ENCODE data around the gene POLR3H. TPM values are rescaled to one million over a fixed set of nuclear protein-coding genes. Genes with fewer than 3 reads are reported as not detected.

The POLR3H gene
- total and polyA plus RNA-seq, 2 donors (not counting 1 experiment from before 2014, with no cell fraction given) = 12.4 to 32.1 TPM

DNA sequence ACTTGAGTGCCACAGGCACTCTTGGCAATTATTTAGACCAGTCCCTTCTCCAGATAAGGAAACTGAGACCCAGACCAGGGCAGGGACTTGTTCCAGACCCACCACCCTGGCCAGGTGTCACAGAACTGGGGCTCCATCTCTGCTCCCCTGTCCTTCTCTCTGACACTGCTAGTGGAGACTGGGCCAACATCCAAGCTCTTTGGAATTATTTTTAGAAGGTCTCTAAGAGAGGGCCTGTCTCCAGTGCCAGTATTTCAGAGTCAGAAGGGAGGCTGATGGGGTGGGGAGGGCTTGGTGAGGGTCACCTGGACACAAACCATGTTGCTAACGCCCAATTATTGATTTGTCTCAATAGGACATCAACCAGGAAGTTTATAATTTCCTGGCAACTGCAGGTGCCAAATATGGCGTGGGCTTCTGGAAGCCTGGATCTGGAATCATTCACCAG, 32.7 kb downstream of the POLR3H start:
- H3K9me3 ChIP-seq (ENCODE audit: control extremely low read depth in 1 of 3, control insufficient read depth in 2 of 3, insufficient read depth in 1 of 3, low read length in 2 of 3) = no peaks in the 10 kb centered on the region
- H3K27me3 ChIP-seq (replicated peaks in 1 of 4; ENCODE audit: control extremely low read depth in 1 of 4, control insufficient read depth in 3 of 4, insufficient read depth in 4 of 4, low read length in 3 of 4) = no peaks in the 10 kb centered on the region
- H4K20me1 ChIP-seq (ENCODE audit: control insufficient read depth, insufficient read depth, low read length, poor library complexity, severe bottlenecking) = peaks cover 29% of the 10 kb centered on the region
- H3K4me2 ChIP-seq (replicated peaks; ENCODE audit: low read depth, low read length, poor library complexity, severe bottlenecking) = no peak overlapping the region
- ChIA-PET POLR2A (no interaction called here), CTCF (interaction anchor here (0.7 to 1.0 kb wide), 3 partner anchors 12 to 109 kb away, joined by 3 to 4 read pairs (median 4); no protein-coding TSS in a partner anchor)
- peaks cover 4% of the 10 kb centered on the region for H3K4me1 Mint-ChIP-seq
- no peak overlapping the region for H3K4me3 ChIP-seq (ENCODE audit: control extremely low read depth in 1 of 5, extremely low read depth in 1 of 5, insufficient read depth in 1 of 5, low read depth in 2 of 5, low read length in 4 of 5)
- H2AFZ ChIP-seq (ENCODE audit: insufficient read depth, low read depth, low read length, poor library complexity, severe bottlenecking) = no peak overlapping the region
- H3K36me3 ChIP-seq (replicated peaks in 1 of 2; ENCODE audit: control extremely low read depth in 1 of 2, control insufficient read depth in 1 of 2, extremely low read depth in 1 of 2, insufficient read depth in 2 of 2, low read length in 1 of 2) = peaks cover 12 to 91% of the 10 kb centered on the region in 2 experiments
- no peaks in the 10 kb centered on the region for H3K27me3 Mint-ChIP-seq
- TF ChIP-seq, protein P1, sequence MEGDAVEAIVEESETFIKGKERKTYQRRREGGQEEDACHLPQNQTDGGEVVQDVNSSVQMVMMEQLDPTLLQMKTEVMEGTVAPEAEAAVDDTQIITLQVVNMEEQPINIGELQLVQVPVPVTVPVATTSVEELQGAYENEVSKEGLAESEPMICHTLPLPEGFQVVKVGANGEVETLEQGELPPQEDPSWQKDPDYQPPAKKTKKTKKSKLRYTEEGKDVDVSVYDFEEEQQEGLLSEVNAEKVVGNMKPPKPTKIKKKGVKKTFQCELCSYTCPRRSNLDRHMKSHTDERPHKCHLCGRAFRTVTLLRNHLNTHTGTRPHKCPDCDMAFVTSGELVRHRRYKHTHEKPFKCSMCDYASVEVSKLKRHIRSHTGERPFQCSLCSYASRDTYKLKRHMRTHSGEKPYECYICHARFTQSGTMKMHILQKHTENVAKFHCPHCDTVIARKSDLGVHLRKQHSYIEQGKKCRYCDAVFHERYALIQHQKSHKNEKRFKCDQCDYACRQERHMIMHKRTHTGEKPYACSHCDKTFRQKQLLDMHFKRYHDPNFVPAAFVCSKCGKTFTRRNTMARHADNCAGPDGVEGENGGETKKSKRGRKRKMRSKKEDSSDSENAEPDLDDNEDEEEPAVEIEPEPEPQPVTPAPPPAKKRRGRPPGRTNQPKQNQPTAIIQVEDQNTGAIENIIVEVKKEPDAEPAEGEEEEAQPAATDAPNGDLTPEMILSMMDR (IDR thresholded peaks at IDR 0.05) = no peak
- no peak for TF ChIP-seq EZH2 (IDR thresholded peaks at IDR 0.05; ENCODE audit: borderline replicate concordance, insufficient read depth, low read depth, low read length, poor library complexity, severe bottlenecking)
- H3K27ac ChIP-seq (ENCODE audit: low read length in 2 of 2) = no peak overlapping the region
- 93% methylated on average over 2 of the region's 2 CpGs for WGBS (ENCODE audit: insufficient coverage)
- no peak for ATAC-seq (ENCODE audit: low read depth)
- intact Hi-C loops (cut with micrococcal nuclease) = no loop called here
- no peak overlapping the region for H3K4me3 Mint-ChIP-seq
- no peaks in the 10 kb centered on the region for H3K9me3 Mint-ChIP-seq (ENCODE audit: insufficient read depth)
- H3K27ac Mint-ChIP-seq = no peak overlapping the region
- H3K9ac ChIP-seq (ENCODE audit: low read length) = no peak overlapping the region
- DNase-seq = no peak
- no peaks in the 10 kb centered on the region for H3K4me1 ChIP-seq (ENCODE audit: control insufficient read depth in 2 of 2, insufficient read depth in 2 of 2, low read length in 2 of 2)
- H3K79me2 ChIP-seq (ENCODE audit: control insufficient read depth, insufficient read depth, low read length) = peaks cover 46% of the 10 kb centered on the region

DNA sequence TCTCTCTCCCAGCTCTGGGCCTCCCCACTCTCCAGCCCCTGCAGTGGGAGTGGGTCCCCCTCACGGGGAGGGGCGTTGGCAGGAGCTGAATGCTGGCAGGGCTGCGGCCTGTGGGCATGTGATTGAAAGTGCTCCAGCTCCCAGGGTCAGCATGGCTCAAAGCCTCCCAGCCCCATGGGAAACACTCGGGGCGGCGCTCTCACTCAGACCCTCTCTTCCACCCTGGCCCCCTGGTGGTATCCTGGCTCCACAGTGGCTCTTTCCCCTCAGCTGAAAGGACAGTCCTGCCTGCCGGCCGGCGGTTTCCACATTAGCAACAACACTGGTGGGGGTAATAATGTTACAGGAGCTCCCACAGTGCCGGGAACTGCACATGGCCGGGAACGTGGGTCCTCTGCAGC, 35.5 kb downstream of the POLR3H start:
- peaks cover 37% of the 10 kb centered on the region for H4K20me1 ChIP-seq (ENCODE audit: control insufficient read depth, insufficient read depth, low read length, poor library complexity, severe bottlenecking)
- Mint-ChIP-seq H3K9me3 (ENCODE audit: insufficient read depth) (no peaks in the 10 kb centered on the region), H3K4me3 (no peak overlapping the region), H3K27ac (no peak overlapping the region), H3K4me1 (peaks cover 14% of the 10 kb centered on the region), H3K27me3 (no peaks in the 10 kb centered on the region)
- 97% methylated on average over 8 of the region's 12 CpGs for WGBS (ENCODE audit: insufficient coverage)
- H3K4me3 ChIP-seq (ENCODE audit: control extremely low read depth in 1 of 5, extremely low read depth in 1 of 5, insufficient read depth in 1 of 5, low read depth in 2 of 5, low read length in 4 of 5) = no peak overlapping the region
- no peaks in the 10 kb centered on the region for H3K27me3 ChIP-seq (replicated peaks in 1 of 4; ENCODE audit: control extremely low read depth in 1 of 4, control insufficient read depth in 3 of 4, insufficient read depth in 4 of 4, low read length in 3 of 4)
- no peak overlapping the region for H3K9ac ChIP-seq (ENCODE audit: low read length)
- H3K36me3 ChIP-seq (replicated peaks in 1 of 2; ENCODE audit: control extremely low read depth in 1 of 2, control insufficient read depth in 1 of 2, extremely low read depth in 1 of 2, insufficient read depth in 2 of 2, low read length in 1 of 2) = peaks cover 11 to 75% of the 10 kb centered on the region in 2 experiments
- intact Hi-C loops (cut with micrococcal nuclease) = no loop called here
- no peak overlapping the region for H3K27ac ChIP-seq (ENCODE audit: low read length in 2 of 2)
- peaks cover 0 to 11% of the 10 kb centered on the region in 2 donors for H3K4me1 ChIP-seq (ENCODE audit: control insufficient read depth in 2 of 2, insufficient read depth in 2 of 2, low read length in 2 of 2)
- CTCF ChIA-PET = interaction anchor here (1.1 to 1.4 kb wide), 4 partner anchors 9 to 106 kb away, joined by 3 to 5 read pairs (median 4); no protein-coding TSS in a partner anchor
- no peak for DNase-seq
- no peak for ATAC-seq (ENCODE audit: low read depth)
- no peak overlapping the region for H3K4me2 ChIP-seq (replicated peaks; ENCODE audit: low read depth, low read length, poor library complexity, severe bottlenecking)
- no peak for TF ChIP-seq EZH2 (IDR thresholded peaks at IDR 0.05; ENCODE audit: borderline replicate concordance, insufficient read depth, low read depth, low read length, poor library complexity, severe bottlenecking)
- TF ChIP-seq, protein P1 (IDR thresholded peaks at IDR 0.05) = no peak
- H3K79me2 ChIP-seq (ENCODE audit: control insufficient read depth, insufficient read depth, low read length) = peaks cover 70% of the 10 kb centered on the region
- H3K9me3 ChIP-seq (ENCODE audit: control extremely low read depth in 1 of 3, control insufficient read depth in 2 of 3, insufficient read depth in 1 of 3, low read length in 2 of 3) = no peaks in the 10 kb centered on the region
- POLR2A ChIA-PET = no interaction called here
- H2AFZ ChIP-seq (ENCODE audit: insufficient read depth, low read depth, low read length, poor library complexity, severe bottlenecking) = no peak overlapping the region

All from B cell (primary cell).